ENCODE measurements around the gene EIF4G3. TPM values are rescaled to one million over a fixed set of nuclear protein-coding genes. Genes with fewer than 3 reads are reported as not detected.

The EIF4G3 gene
- total RNA-seq, 2 donors from 2014 or later, result 33.4 to 38.5 TPM

GRCh38 chr1:21160263-21160796 is 16.4 kb downstream of the EIF4G3 start:
- Histone ChIP-seq H3K4me3 (no peak overlapping the region), H3K27ac (no peak overlapping the region), H3K36me3 (no peaks in the 10 kb centered on the region), H3K9me3 (no peaks in the 10 kb centered on the region), H3K4me1 (no peaks in the 10 kb centered on the region), H3K27me3 (no peaks in the 10 kb centered on the region)
- TF ChIP-seq, protein P1, sequence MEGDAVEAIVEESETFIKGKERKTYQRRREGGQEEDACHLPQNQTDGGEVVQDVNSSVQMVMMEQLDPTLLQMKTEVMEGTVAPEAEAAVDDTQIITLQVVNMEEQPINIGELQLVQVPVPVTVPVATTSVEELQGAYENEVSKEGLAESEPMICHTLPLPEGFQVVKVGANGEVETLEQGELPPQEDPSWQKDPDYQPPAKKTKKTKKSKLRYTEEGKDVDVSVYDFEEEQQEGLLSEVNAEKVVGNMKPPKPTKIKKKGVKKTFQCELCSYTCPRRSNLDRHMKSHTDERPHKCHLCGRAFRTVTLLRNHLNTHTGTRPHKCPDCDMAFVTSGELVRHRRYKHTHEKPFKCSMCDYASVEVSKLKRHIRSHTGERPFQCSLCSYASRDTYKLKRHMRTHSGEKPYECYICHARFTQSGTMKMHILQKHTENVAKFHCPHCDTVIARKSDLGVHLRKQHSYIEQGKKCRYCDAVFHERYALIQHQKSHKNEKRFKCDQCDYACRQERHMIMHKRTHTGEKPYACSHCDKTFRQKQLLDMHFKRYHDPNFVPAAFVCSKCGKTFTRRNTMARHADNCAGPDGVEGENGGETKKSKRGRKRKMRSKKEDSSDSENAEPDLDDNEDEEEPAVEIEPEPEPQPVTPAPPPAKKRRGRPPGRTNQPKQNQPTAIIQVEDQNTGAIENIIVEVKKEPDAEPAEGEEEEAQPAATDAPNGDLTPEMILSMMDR (IDR thresholded peaks at IDR 0.05), result no peak
- no peak for DNase-seq (ENCODE audit: low spot score)

DNA sequence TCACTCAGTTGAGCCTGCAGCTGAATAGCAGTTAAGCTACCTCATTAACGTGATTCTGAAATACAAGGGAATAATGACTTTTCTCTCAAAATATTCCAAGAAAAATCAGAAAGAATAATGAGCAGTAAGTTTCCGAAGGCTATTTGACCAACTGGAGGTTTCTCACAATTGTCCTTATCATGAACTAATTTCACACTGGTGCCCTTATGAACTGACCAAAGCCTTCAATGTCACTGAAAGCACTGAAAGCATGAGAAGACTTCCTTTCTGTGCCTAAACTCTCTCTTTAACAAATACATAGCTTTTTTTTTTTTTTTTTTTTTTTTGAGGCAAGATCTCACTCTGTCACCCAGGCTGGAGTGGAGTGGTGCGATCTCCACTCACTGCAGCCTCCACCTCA is 18.8 kb downstream of the EIF4G3 start:
- Histone ChIP-seq H3K36me3 (no peaks in the 10 kb centered on the region), H3K4me3 (no peak overlapping the region), H3K9me3 (no peaks in the 10 kb centered on the region), H3K27me3 (no peaks in the 10 kb centered on the region), H3K27ac (no peak overlapping the region), H3K4me1 (peaks cover 0 to 7% of the 10 kb centered on the region in 2 donors)
- no peak for DNase-seq (ENCODE audit: low spot score)
- TF ChIP-seq, protein P1 (IDR thresholded peaks at IDR 0.05), result no peak

- H3K4me3 ChIP-seq, result no peak overlapping the region
- H3K9me3 ChIP-seq, result no peaks in the 10 kb centered on the region
- TF ChIP-seq, protein P1 (IDR thresholded peaks at IDR 0.05), result no peak
- no peaks in the 10 kb centered on the region for H3K36me3 ChIP-seq
- H3K27ac ChIP-seq, result no peak overlapping the region
- no peak for DNase-seq (ENCODE audit: low spot score)
- peaks cover 0 to 10% of the 10 kb centered on the region in 2 donors for H3K4me1 ChIP-seq
- H3K27me3 ChIP-seq, result no peaks in the 10 kb centered on the region
Measured at GRCh38 chr1:21157054-21157453, 19.6 kb downstream of the EIF4G3 start.

GRCh38 chr1:21156019-21156418 is 20.7 kb downstream of the EIF4G3 start:
- Histone ChIP-seq H3K4me3 (no peak overlapping the region), H3K27ac (no peak overlapping the region), H3K27me3 (no peaks in the 10 kb centered on the region), H3K4me1 (peaks cover 0 to 10% of the 10 kb centered on the region in 2 donors), H3K36me3 (no peaks in the 10 kb centered on the region), H3K9me3 (no peaks in the 10 kb centered on the region)
- no peak for DNase-seq (ENCODE audit: low spot score)
- TF ChIP-seq, protein P1 (IDR thresholded peaks at IDR 0.05), result no peak

GRCh38 chr1:21154717-21155116 is 22.0 kb downstream of the EIF4G3 start:
- no peak overlapping the region for H3K27ac ChIP-seq
- TF ChIP-seq, protein P1 (IDR thresholded peaks at IDR 0.05), result no peak
- DNase-seq (ENCODE audit: low spot score), result no peak
- H3K27me3 ChIP-seq, result no peaks in the 10 kb centered on the region
- no peak overlapping the region for H3K4me3 ChIP-seq
- no peaks in the 10 kb centered on the region for H3K9me3 ChIP-seq
- peaks cover 0 to 21% of the 10 kb centered on the region in 2 donors for H3K4me1 ChIP-seq
- H3K36me3 ChIP-seq, result no peaks in the 10 kb centered on the region

DNA sequence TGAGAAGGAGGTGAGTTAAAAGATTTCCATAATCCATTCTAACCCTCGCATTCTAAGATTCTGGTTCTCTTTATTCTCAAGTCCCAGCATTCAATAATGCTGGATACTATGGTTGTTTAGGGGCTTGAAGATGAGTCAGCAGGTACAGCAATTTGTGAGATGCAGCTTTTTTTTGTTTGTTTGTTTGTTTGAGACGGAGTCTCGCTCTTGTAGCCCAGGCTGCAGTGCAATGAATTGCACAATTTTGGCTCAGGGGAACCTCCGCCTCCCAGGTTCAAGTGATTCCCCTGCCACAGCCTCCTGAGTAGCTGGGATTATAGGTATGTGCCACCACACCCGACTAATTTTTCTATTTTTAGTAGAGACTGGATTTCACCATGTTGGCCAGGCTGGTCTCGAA is 23.3 kb downstream of the EIF4G3 start:
- DNase-seq (ENCODE audit: low spot score), result no peak
- peaks cover 0 to 31% of the 10 kb centered on the region in 2 donors for H3K4me1 ChIP-seq
- no peak overlapping the region for H3K4me3 ChIP-seq
- TF ChIP-seq, protein P1 (IDR thresholded peaks at IDR 0.05), result no peak
- H3K36me3 ChIP-seq, result no peaks in the 10 kb centered on the region
- H3K27ac ChIP-seq, result no peak overlapping the region
- no peaks in the 10 kb centered on the region for H3K9me3 ChIP-seq
- H3K27me3 ChIP-seq, result no peaks in the 10 kb centered on the region

All from right atrium auricular region (tissue), 2 donors.